Lower leg skin (tissue), 3 donors: ENCODE results near the gene SHISA6.

Source experiments
- CTCF ChIP-seq, 3 donors: fragments of 450-650 bp; IDR thresholded peaks; one replicate each; pipeline ENCODE4 v1.5.1; 2016; ENCODE audit warnings: antibody characterized with exemption in 3 of 3, mild to moderate bottlenecking in 3 of 3, moderate library complexity in 2 of 3
- POLR2A ChIP-seq, 2 donors: fragments of 450-650 bp; IDR thresholded peaks; one replicate each; pipeline ENCODE4 v1.6.1; 2016 to 2017; ENCODE audit warnings: antibody characterized with exemption in 2 of 2, mild to moderate bottlenecking in 1 of 2, moderate library complexity in 1 of 2

DNA sequence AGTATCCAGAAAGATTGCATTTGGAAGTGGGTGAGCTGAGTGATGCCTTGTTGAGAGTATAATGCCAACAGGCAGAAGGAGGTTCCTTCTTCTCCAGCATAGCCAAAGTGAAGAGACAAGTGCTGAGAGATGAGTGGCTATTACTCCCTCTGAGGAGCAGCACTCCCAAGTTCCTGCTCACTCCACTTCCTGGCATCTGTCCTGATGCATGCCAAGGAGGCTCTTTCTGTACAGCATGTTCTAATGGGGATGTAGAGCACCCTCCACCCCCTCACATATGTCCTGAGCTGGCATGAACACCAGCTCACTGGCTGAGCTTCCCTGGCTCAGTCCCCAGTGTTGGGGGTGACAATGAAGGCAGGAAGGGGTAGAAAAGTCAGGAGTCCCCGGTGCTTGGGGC lies 313.0 kb downstream of the SHISA6 start:
- TF ChIP-seq CTCF (IDR thresholded peaks at IDR 0.05) (no peak), POLR2A (IDR thresholded peaks at IDR 0.05) (no peak)
